GM10266 (cell line): Measurements from ENCODE around the gene BRSK2.
"Not testable (repeated sequence)": the region's sequence is repeated elsewhere in the genome, so short reads cannot be mapped to it uniquely, and the experiment has no call there.

Experiments used
- DNase-seq: peaks from one replicate; pipeline ENCODE4 v3.0.0; 2012; ENCODE audit errors: extremely low spot score
- TF ChIP-seq, protein P1 (sequence below): IDR thresholded peaks from 2 replicates; pipeline ENCODE4 v1.5.1; 2012; ENCODE audit warnings: mild to moderate bottlenecking, low read depth; ENCODE audit not compliant: control insufficient read depth, insufficient read depth; ENCODE audit errors: missing control alignments

BRSK2 gene

GRCh38 chr11:1356478-1356960, 33.2 kb upstream of the BRSK2 start:
- DNase-seq, result no peak
- TF ChIP-seq, protein P1, sequence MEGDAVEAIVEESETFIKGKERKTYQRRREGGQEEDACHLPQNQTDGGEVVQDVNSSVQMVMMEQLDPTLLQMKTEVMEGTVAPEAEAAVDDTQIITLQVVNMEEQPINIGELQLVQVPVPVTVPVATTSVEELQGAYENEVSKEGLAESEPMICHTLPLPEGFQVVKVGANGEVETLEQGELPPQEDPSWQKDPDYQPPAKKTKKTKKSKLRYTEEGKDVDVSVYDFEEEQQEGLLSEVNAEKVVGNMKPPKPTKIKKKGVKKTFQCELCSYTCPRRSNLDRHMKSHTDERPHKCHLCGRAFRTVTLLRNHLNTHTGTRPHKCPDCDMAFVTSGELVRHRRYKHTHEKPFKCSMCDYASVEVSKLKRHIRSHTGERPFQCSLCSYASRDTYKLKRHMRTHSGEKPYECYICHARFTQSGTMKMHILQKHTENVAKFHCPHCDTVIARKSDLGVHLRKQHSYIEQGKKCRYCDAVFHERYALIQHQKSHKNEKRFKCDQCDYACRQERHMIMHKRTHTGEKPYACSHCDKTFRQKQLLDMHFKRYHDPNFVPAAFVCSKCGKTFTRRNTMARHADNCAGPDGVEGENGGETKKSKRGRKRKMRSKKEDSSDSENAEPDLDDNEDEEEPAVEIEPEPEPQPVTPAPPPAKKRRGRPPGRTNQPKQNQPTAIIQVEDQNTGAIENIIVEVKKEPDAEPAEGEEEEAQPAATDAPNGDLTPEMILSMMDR, result no peak

DNA sequence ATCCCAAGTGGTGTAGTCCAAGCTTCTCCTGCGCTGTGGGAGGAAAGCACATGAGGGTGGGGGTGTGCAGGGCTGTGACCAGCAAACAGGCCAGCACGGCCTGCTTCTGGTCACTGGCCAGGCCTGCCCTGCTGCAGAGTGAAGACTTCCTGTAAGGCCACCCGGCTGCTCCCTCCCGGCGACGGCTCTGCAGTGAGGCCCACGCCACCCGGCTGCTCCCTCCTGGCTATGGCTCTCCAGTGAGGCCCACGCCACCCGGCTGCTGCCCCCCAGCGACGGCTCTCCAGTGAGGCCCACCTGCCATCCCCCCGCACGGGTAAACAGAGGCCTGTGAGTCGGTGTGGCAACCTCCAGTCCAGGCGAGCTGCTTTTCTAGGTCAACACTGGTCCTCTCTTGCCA, 31.4 kb upstream of the BRSK2 start:
- TF ChIP-seq, protein P1, result no peak
- no peak for DNase-seq

DNA sequence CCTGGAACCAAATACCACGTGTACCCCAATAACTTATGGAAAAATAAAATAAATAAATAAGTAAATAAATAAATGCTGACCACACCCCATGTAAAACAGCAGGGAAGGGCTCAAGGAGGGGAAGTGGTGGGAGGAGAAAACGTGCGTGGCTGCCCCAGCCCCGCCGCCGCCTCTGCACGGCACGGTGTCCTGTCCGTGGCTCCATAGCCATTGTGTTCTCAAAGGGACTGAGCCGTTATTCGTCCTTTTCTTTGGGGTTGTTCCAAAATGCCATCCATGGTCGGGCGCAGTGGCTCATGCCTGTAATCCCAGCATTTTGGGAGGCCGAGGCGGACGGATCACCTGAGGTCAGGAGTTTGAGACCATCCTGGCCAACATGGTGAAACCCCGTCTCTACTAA, 30.8 kb upstream of the BRSK2 start:
- DNase-seq, result not testable (repeated sequence)

- TF ChIP-seq, protein P1, result no peak
- DNase-seq, result no peak
These were observed 30.2 kb upstream of the BRSK2 start for GRCh38 chr11:1359556-1359955.

DNA sequence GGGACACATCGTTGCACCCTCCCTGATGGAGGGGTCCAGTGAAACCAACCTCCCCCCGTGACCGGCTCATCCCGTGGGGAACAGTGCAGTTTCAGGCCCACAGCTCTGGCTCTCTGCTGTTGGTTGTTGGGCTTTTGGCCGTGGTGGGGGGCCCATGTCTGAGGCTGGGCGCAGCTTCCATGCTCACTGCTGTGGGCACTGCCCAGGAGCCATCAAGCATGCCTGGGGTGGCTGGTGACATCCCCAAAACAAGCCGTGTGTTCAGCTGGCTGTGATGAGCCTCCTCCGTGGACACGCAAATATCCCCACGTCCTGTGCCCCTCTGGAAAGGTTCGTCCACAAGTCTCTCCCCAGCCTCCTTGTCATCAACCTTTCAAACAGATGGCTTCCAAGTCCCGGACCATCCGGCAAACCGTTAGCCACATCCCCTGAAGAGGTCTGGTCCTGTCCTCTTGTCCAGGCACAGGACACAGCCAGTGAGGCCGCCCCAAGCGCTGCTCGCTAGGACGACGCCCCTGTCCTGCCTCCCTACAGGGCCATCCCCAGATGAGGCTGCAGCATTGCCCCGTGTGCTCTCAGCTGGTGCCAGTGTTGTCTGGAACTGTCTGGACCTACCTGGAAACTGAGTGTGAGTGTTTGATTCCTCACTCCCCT, 29.4 kb upstream of the BRSK2 start:
- TF ChIP-seq, protein P1, result no peak
- no peak for DNase-seq

- DNase-seq, result no peak
These were observed 28.8 kb upstream of the BRSK2 start for GRCh38 chr11:1360835-1361357.

DNA sequence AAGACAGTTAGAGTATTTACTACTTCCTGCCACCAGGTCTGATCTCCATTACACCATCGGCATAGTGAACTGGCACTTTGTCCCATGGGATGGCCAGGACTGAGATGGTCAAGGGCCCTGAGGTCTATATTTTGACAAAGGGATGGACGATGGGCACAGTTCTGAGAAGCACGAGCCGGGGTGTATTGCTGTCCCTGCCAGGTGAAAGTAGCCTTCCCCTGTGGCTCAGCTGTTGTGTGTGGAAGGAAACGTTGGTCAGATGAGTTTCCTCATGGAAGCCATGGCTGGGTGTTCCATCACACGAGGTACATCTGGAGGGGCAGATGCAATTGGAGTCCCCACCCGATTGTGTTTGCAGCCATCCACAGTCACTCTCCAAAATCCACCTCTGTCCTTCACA, 27.9 kb upstream of the BRSK2 start:
- DNase-seq, result no peak
- TF ChIP-seq, protein P1, result no peak

More at GRCh38 chr11:1360835-1361357, 28.8 kb upstream of the BRSK2 start:
- TF ChIP-seq, protein P1, result no peak
